ENCODE measurements around the gene SNCAIP. TPM values are rescaled to one million over a fixed set of nuclear protein-coding genes. Genes with fewer than 3 reads are reported as not detected.
"Not testable (repeated sequence)": the region's sequence is repeated elsewhere in the genome, so short reads cannot be mapped to it uniquely, and the experiment has no call there.

SNCAIP gene
- total RNA-seq, 1 experiment from 2014 or later, result 1.2 TPM

DNA sequence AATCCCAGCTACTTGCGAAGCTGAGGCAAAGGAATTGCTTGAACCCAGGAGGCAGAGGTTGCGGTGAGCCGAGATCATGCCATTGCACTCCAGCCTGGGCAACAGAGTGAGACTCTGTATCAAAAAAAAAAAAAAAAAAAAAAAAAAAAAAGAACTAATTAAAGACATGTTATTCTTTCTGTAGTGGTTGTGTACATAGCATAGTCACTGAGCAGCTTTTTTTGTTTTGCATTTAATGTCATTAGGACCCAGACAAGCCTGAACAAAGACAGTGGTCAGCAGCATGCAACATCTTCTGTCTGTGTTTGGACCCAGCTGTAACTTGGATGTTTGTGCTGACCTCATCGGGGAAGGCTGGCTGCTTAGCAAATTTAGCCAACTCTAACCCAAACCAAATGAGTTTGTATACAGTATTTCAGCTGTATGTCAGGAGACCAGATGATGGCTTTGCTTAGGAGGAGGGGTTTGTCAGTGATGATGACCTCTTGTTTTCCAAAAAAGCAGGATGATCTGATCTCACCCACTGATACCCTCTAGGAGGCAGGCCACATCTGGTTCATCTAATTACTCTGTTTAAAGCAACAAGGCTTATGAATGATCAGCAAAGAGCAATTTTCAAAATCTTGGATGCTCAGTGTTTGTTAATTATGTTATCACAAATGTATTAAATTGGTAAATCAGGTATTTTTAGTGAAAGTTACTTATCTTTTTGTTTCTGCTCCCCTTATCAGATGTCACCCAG lies 39.5 kb downstream of the SNCAIP start:
- no peak overlapping the region for H3K4me3 ChIP-seq (ENCODE audit: low read depth, low read length)
- H3K36me3 ChIP-seq (ENCODE audit: control insufficient read depth, insufficient read depth, low read length), result no peaks in the 10 kb centered on the region
- H3K36me3 Mint-ChIP-seq (ENCODE audit: insufficient read depth, unreplicated experiment), result no peaks in the 10 kb centered on the region
- peak in 1 of 2 experiments; percentile 43 for DNase-seq
- CTCF ChIA-PET, result no interaction called here
- H3K9me3 ChIP-seq, result no peaks in the 10 kb centered on the region
- H3K4me3 Mint-ChIP-seq (ENCODE audit: unreplicated experiment), result peak overlapping the region; percentile 31
- peak overlapping the region; percentile 56 for H3K27ac Mint-ChIP-seq (ENCODE audit: unreplicated experiment)
- peaks cover 24% of the 10 kb centered on the region for H3K4me1 Mint-ChIP-seq (ENCODE audit: low read depth, unreplicated experiment)
- H3K4me1 ChIP-seq, result peaks cover 25% of the 10 kb centered on the region
- BruUV-seq (replicated peaks), result no TSS peak
- no peaks in the 10 kb centered on the region for H3K27me3 ChIP-seq (replicated peaks; ENCODE audit: control insufficient read depth, insufficient read depth, low read length)
- H3K27me3 Mint-ChIP-seq (ENCODE audit: insufficient read depth, unreplicated experiment), result no peaks in the 10 kb centered on the region
- intact Hi-C loops (cut with micrococcal nuclease; ENCODE audit: unreplicated experiment), result loop anchor here (2.0 to 5.0 kb wide), 3 partner anchors 19 to 154 kb away; no protein-coding TSS in a partner anchor
- no peaks in the 10 kb centered on the region for H3K9me3 Mint-ChIP-seq (ENCODE audit: unreplicated experiment)
- POLR2A ChIA-PET, result no interaction called here
- TF ChIP-seq, protein P1, sequence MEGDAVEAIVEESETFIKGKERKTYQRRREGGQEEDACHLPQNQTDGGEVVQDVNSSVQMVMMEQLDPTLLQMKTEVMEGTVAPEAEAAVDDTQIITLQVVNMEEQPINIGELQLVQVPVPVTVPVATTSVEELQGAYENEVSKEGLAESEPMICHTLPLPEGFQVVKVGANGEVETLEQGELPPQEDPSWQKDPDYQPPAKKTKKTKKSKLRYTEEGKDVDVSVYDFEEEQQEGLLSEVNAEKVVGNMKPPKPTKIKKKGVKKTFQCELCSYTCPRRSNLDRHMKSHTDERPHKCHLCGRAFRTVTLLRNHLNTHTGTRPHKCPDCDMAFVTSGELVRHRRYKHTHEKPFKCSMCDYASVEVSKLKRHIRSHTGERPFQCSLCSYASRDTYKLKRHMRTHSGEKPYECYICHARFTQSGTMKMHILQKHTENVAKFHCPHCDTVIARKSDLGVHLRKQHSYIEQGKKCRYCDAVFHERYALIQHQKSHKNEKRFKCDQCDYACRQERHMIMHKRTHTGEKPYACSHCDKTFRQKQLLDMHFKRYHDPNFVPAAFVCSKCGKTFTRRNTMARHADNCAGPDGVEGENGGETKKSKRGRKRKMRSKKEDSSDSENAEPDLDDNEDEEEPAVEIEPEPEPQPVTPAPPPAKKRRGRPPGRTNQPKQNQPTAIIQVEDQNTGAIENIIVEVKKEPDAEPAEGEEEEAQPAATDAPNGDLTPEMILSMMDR (IDR thresholded peaks at IDR 0.05; ENCODE audit: insufficient read depth in 1 of 2, low read depth in 1 of 2, low read length in 1 of 2, severe bottlenecking in 1 of 2, unreplicated experiment in 1 of 2), result no peak

DNA sequence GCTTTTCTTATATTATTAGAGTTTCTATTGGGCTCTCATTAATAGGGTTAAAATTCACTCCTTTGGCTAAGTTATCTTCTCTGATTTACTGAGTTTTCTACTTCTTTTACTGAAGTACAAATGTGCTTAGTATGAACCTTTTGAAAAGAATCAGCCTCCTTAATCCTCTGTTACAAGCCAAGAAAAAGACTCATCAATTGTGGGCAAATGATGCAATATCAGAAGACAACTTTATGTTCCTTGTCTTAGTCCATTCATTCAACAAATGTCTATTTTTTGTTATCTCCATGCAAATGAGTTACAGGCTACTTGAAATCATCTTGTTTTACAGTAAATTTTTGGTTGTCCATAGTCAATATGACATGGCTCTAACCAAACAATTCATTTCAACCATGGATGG lies 40.3 kb downstream of the SNCAIP start:
- Mint-ChIP-seq H3K27me3 (ENCODE audit: insufficient read depth, unreplicated experiment) (no peaks in the 10 kb centered on the region), H3K4me3 (ENCODE audit: unreplicated experiment) (peak overlapping the region; percentile 31), H3K36me3 (ENCODE audit: insufficient read depth, unreplicated experiment) (no peaks in the 10 kb centered on the region), H3K4me1 (ENCODE audit: low read depth, unreplicated experiment) (peaks cover 24% of the 10 kb centered on the region), H3K9me3 (ENCODE audit: unreplicated experiment) (no peaks in the 10 kb centered on the region), H3K27ac (ENCODE audit: unreplicated experiment) (peak overlapping the region; percentile 56)
- no peaks in the 10 kb centered on the region for H3K27me3 ChIP-seq (replicated peaks; ENCODE audit: control insufficient read depth, insufficient read depth, low read length)
- BruUV-seq (replicated peaks), result no TSS peak
- TF ChIP-seq, protein P1 (IDR thresholded peaks at IDR 0.05; ENCODE audit: insufficient read depth in 1 of 2, low read depth in 1 of 2, low read length in 1 of 2, severe bottlenecking in 1 of 2, unreplicated experiment in 1 of 2), result no peak
- H3K4me1 ChIP-seq, result peaks cover 25% of the 10 kb centered on the region
- CTCF ChIA-PET, result no interaction called here
- no peaks in the 10 kb centered on the region for H3K36me3 ChIP-seq (ENCODE audit: control insufficient read depth, insufficient read depth, low read length)
- no peak for DNase-seq
- no peak overlapping the region for H3K4me3 ChIP-seq (ENCODE audit: low read depth, low read length)
- POLR2A ChIA-PET, result no interaction called here
- H3K9me3 ChIP-seq, result no peaks in the 10 kb centered on the region
- intact Hi-C loops (cut with micrococcal nuclease; ENCODE audit: unreplicated experiment), result loop anchor here (2.0 to 5.0 kb wide), 2 partner anchors 62 to 155 kb away; no protein-coding TSS in a partner anchor

DNA sequence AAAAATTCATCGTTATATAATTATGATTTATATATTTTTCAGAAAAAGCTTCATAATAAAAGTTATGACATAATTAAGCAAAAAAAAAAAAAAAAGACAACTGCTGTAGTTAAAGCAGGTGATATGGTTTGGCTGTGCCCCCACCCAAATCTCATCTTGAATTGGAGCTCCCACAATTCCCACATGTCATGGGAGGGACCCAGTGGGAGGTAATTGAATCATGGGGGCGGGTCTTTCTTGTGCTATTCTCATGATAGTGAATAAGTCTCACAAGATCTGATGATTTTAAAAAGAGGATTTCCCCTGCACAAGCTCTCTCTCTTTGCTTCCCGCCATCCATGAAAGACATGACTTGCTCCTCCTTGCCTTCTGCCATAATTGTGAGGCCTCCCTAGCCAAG lies 41.3 kb downstream of the SNCAIP start:
- H3K27ac Mint-ChIP-seq (ENCODE audit: unreplicated experiment); H3K36me3 Mint-ChIP-seq (ENCODE audit: insufficient read depth, unreplicated experiment); POLR2A ChIA-PET; DNase-seq; H3K27me3 Mint-ChIP-seq (ENCODE audit: insufficient read depth, unreplicated experiment); H3K4me3 Mint-ChIP-seq (ENCODE audit: unreplicated experiment); CTCF ChIA-PET; H3K9me3 ChIP-seq; H3K36me3 ChIP-seq (ENCODE audit: control insufficient read depth, insufficient read depth, low read length); H3K9me3 Mint-ChIP-seq (ENCODE audit: unreplicated experiment); H3K27me3 ChIP-seq (replicated peaks; ENCODE audit: control insufficient read depth, insufficient read depth, low read length); BruUV-seq (replicated peaks); H3K4me3 ChIP-seq (ENCODE audit: low read depth, low read length): not testable (repeated sequence)
- intact Hi-C loops (cut with micrococcal nuclease; ENCODE audit: unreplicated experiment), result loop anchor here (2.0 to 5.0 kb wide), 2 partner anchors 61 to 156 kb away; no protein-coding TSS in a partner anchor
- H3K4me1 ChIP-seq, result peaks cover 25% of the 10 kb centered on the region
- peaks cover 26% of the 10 kb centered on the region for H3K4me1 Mint-ChIP-seq (ENCODE audit: low read depth, unreplicated experiment)

All from Caco-2 (cell line).